Endometrial microvascular endothelial cells (primary cell): ENCODE results near the gene FIZ1. TPM values are rescaled to one million over a fixed set of nuclear protein-coding genes. Genes with fewer than 3 reads are reported as not detected.
"Not testable (repeated sequence)": the region's sequence is repeated elsewhere in the genome, so short reads cannot be mapped to it uniquely, and the experiment has no call there.

Experiments used
- in situ Hi-C: cut with HindIII; loops from 2 replicates; pipeline ENCODE4 v1.10.0; 2017; ENCODE audit warnings: low sequenced_read_pairs, low pct_unique_long_range_greater_than_20kb; ENCODE audit errors: inconsistent ontology term
- total RNA-seq: library from RNA; depleted of rRNA; stranded (reverse); fragments of >200 nt; gene quantifications from one replicate; pipeline ENCODE4 v1.2.3, GENCODE V29; 2015; ENCODE audit errors: inconsistent ontology term

FIZ1 gene
- total RNA-seq, 1 donor from 2014 or later, result 0.93 TPM

DNA sequence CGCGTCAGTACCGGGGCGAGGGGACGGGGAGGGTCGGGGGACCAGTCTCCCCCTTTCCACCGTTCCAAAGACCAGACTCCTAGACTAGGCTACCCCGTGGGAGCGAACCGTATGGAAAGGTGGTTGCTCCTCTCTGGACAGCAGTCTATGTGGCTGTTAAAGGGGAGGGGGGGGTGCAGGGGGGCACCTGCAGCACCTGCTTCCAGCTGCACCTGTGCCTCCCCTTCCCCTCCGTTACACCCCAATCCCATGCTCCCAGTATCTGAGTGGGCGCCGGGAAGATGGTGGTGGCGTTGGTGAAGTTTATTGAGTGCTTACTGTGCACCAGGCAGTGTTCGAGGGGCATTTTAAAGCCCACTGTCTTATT is 1.3 kb upstream of the FIZ1 start:
- in situ Hi-C loops, result no loop called here

DNA sequence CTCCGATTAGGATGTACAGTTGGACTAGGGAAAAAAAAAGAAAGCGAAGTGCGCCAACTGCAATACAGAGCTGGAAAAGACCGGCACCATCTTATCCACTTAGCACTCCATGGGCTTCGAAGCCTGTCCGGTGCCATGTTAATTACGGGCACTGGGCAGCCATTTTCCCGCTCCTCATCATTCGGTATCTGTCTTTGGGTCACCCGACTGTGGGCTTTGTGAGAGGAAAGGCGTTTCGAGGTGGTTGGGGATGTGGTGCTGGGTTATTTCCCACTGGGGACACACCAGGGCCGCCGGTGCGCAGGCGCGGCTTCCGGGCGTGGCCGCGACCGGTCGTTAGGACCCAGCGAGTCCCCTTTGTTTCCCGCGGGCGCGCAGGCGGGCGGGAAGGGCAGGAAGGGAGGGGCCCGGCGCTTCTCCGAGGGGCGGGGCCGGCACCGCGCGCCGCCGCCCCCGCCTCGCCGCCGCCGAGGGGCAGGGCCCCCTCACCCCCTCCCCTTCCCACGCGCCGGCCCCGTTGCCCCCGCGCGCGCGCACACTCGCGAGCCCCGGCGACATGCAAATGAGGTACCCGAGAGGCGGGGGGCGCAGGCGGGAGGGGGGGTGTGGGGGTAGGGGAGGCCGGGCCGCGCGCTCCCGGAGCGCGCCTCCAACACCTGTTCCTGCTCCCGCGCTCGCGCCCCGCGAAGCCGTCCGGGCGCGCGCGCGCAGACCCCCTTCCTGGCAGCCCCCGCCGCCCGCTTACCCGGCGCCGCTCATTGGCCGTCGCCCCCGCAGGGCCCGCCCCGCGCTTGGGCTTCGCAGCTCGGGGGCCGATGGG is 735 bp upstream of the FIZ1 start, which contains the start of gene ZNF524:
TSS of gene ZNF524 (plus strand) at position 447 of the 820 bp plus-strand sequence. CDS start 1,825 bp downstream, outside the sequence.
- in situ Hi-C loops, result no loop called here

- in situ Hi-C loops, result no loop called here
Measured at GRCh38 chr19:55598719-55599467, 424 bp downstream of the FIZ1 start.

- in situ Hi-C loops, result no loop called here
Measured at GRCh38 chr19:55598034-55598433, 1.3 kb downstream of the FIZ1 start.

GRCh38 chr19:55597501-55597921 is 1.8 kb downstream of the FIZ1 start:
- in situ Hi-C loops, result no loop called here

DNA sequence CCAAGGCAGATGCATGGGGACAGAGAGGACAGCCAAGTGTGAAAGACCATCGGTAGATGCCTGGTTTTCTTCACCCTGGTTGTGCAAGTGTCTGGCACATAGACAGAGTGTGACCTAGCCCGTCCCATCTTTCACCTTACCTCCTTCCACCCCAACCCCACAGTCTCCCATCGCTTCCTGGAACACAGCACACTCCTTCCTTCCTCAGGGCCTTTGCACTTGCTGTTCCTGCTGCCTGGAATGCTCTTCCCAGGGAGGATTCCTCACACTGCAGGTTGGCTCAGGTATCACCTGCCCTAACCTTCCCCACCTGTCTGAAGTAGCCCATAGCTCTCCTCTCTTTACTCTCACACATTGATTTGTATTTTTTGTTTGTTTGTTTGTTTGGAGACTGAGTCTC is 3.0 kb downstream of the FIZ1 start:
- in situ Hi-C loops, result no loop called here

DNA sequence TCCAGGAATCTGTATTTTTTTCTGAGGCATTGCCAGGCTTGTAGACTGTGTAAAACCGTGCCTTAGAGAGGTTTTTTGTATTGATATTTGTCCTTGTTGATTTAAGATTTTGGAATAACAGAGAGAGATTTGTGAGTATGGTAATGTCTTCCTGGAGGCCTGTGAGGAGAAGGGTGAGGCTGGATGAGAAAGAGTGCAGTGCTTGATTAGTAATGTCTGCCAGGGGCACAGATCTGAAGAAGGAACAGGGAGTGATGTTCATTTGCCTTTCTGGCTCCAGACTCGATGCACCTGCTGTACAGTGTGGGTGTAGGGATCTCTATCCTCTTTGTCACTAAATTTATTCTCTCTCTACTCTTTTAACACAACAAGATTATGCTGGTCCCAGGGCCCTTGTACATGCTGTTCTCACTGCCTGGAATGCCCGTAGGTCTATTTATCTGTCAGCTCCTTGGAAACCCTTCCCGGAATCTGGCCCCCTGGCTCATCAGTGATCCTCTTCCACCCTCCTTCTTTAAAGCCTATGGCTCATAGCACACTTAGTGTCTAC is 4.2 kb downstream of the FIZ1 start:
- in situ Hi-C loops, result no loop called here

- in situ Hi-C loops, result no loop called here
Measured at GRCh38 chr19:55593096-55593772, 6.1 kb downstream of the FIZ1 start.

DNA sequence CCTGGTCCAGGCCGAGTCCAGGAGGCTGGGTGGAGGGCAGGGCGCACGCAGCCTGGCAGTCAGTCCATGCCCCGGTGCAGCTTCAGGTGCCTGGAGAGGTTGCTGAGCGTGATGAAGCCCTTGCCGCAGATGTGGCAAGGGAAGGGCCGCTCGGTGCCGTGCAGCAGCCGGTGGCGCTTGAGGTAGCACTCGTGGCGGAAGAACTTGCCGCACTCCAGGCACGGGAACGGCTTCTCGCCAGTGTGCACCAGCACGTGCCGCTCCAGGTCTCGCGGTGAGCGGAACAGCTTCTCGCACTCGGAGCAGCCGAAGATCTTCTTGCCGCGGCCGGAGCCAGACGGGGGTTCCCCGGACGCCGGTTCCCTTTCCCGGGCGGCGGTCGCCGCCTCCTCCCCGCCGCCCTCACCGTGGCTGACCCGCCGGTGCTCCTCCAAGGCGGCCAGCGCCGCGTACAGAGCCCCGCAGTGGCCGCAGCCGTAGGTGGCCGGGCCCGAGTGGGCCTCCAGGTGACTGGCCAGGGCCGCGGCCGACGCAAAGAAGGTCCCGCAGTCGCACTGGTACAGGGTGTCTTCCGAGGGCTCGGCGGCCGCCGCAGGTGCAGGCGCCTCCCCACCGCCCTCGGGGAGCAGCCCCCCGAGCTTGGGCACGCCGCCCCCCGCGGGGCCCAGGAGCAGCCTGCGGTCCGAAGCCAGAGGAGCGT is 6.8 kb downstream of the FIZ1 start:
- in situ Hi-C loops, result no loop called here

GRCh38 chr19:55591555-55591954 is 7.8 kb downstream of the FIZ1 start:
- in situ Hi-C loops, result no loop called here

DNA sequence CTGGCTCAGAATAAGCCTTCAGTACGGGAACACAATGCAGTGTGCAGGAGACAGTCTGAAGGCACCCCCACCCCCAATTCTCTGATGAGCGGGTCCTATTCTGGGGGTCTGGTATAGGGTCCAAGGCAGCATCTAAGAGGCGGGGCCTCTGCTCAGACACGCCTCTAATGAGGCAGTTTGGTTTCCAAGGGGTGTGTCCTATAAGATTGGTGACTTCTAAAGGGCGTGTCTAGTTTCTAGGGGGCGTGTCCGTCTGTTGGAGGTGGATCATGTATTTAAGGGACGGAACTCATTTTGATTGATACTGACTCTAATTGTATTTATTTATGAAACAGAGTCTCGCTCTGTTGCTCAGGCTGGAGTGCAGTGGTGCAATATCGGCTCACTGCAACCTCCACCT is 8.7 kb downstream of the FIZ1 start:
- in situ Hi-C loops, result no loop called here

GRCh38 chr19:55590109-55590508 is 9.2 kb downstream of the FIZ1 start:
- in situ Hi-C loops, result no loop called here

DNA sequence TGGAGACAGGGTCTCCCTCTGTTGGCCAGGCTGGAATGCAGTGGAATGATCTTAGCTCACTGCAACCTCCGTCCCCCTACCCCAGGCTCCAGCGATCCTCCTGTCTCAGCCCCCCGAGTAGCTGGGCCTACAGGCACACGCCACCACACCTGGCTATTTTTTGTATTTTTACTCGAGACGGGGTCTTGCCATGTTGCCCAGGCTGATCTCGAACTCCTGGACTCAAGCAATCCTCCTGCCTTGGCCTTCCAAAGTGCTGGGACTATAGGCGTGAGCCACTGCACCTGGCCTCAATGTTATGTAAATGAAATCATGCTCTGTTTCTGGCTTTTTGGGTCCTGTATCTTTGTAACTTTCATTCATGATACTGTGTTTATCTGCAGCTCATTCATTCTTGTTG is 10.6 kb downstream of the FIZ1 start:
- in situ Hi-C loops, result no loop called here

GRCh38 chr19:55586976-55587668 is 12.2 kb downstream of the FIZ1 start:
- in situ Hi-C loops, result no loop called here

DNA sequence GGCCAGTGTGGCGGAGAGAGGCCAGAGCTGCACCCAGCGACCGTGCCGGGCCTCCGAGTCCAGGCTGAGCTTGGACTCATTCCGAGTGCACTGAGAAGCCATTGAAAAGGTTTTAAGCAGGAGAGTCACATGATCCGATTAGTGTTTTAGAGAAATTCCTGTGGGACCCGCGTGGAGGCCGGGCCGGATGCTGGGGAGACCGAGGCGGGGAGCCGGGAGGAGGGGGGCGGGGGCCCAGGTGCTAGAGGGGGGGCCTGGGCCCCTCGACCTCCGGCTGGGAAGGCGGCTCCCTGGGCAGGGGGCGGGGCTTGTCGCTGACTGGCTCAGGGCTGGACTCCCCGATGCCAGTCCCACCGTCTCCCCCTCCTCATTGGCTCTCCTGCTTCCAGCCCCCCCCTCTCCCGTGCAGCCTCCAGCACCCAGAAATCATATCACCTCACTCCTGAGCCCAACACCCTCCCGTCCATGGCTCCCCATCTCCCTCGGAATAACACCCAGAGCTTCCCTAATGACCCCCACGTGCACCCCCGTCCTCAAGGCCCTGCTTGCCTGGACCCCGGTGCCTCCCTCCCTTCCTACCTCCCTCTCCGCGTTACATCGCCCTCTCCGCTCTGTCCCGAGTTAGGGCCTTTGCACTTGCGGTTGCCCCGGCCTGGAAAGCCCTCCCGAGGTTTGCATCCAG is 13.5 kb downstream of the FIZ1 start:
- in situ Hi-C loops, result no loop called here

- in situ Hi-C loops, result no loop called here
Measured at GRCh38 chr19:55584871-55585270, 14.4 kb downstream of the FIZ1 start.

DNA sequence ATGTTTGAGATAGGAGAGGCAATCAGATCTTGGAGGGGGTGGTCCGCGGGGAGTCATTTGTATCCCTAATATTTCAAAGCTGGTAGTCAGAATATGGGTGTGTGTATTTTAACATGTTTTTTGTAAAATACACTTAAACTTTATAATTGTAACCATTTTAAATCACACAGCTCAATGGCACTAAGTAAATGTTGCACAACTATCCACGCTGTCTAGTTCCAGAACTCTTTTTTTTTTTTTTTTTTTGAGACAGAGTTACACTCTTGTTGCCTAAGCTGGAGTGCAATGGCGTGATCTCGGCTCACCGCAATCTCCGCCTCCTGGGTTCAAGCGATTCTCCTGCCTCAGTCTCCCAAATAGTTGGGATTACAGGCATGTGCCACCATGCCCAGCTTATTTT is 15.4 kb downstream of the FIZ1 start:
- in situ Hi-C loops, result not testable (repeated sequence)

DNA sequence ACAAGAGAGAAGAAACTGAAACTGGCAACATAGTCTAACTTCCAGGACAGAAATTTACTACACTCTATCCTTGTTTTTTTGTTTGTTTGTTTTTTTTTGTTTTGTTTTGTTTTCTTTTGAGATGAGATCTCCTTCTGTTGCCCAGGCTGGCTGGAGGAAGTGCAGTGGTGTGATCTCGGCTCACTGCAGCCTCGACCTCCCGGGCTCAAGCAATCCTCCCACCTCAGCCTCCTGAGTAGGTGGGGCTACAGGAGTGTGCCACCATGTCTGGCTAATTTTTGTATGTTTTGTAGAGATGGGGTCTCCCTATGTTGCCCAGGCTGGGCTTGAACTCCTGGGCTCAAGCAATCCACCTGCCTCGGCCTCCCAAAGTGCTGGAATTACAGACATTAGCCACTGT is 17.0 kb downstream of the FIZ1 start:
- in situ Hi-C loops, result not testable (repeated sequence)
